Activated CD4-positive, alpha-beta T cell treated with anti-CD3 and anti-CD28 coated beads, Interleukin-2, amount 50 U/mL, for 1 hour (primary cell): ENCODE measurements around the gene EIF2B2.

Experiments
- DNase-seq: peaks from one replicate; pipeline ENCODE4 v3.0.0-alpha.2; 2020

EIF2B2 gene

GRCh38 chr14:75046275-75046674, 43.6 kb downstream of the EIF2B2 start:
- no peak for DNase-seq

- no peak for DNase-seq
These were observed 44.2 kb downstream of the EIF2B2 start for GRCh38 chr14:75046899-75047298.

DNA sequence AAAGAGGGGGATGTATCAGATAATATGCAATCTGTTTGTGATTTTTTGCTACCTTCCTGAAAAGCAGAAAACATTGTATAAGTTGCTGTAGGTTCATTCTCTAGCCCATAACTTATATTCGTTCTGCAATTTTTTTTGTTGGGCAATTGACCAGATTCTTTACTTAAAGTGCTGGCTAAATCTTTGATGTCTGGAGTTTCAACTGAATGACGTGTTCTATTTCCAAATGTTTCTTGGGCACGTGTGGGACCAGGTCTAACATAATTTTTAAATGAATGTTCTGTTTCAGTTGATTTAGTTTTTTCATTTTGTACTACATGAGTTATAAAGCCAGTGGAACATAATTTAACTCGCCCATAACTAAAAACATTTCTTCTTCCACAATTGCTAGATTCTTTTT, 44.8 kb downstream of the EIF2B2 start:
- no peak for DNase-seq

GRCh38 chr14:75048101-75048500, 45.4 kb downstream of the EIF2B2 start:
- DNase-seq: no peak

DNA sequence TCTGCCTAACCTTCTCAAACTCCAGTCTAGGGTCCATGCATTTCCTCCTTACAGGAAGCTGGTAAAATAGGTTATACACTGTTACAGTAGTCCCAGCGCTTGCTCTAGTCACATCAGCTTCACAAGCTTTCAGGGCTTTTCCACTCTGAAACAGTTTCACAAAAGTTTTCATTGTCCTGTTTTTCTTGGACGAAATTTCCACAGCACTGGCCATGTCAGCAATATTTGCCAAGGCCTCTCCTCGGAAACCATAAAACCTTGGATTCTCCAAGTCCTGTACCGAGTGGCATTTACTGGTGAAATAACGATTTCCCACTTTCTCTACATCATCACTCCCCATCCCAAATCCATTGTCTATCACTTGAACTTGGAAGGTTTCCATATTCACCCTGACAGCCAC, 46.4 kb downstream of the EIF2B2 start:
- DNase-seq: no peak

GRCh38 chr14:75049731-75050201, 47.0 kb downstream of the EIF2B2 start:
- no peak for DNase-seq

GRCh38 chr14:75050852-75051555, 48.3 kb downstream of the EIF2B2 start, which contains the start of gene MLH3:
Gene MLH3, minus strand, starts transcription at chr14:75051467. Its CDS starts 1,812 bp downstream, at chr14:75049655.
- peak; percentile 76 for DNase-seq

DNA sequence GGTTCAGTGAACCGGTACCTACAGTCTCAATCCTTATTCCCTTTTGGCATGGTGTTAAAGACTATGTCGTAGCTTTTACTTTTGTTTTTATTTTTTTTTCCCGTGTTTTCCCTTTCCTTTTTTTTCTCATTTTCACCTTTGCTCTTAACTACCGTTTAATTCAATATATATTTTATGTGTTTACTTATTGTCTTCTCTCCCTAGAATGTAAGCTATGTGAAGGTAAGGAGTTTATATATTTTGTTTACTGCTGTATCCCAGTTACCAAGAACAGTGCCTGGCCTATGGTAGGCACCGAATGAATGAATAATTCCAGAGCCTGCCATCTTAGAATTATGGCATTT, 48.8 kb downstream of the EIF2B2 start:
- no peak for DNase-seq

DNA sequence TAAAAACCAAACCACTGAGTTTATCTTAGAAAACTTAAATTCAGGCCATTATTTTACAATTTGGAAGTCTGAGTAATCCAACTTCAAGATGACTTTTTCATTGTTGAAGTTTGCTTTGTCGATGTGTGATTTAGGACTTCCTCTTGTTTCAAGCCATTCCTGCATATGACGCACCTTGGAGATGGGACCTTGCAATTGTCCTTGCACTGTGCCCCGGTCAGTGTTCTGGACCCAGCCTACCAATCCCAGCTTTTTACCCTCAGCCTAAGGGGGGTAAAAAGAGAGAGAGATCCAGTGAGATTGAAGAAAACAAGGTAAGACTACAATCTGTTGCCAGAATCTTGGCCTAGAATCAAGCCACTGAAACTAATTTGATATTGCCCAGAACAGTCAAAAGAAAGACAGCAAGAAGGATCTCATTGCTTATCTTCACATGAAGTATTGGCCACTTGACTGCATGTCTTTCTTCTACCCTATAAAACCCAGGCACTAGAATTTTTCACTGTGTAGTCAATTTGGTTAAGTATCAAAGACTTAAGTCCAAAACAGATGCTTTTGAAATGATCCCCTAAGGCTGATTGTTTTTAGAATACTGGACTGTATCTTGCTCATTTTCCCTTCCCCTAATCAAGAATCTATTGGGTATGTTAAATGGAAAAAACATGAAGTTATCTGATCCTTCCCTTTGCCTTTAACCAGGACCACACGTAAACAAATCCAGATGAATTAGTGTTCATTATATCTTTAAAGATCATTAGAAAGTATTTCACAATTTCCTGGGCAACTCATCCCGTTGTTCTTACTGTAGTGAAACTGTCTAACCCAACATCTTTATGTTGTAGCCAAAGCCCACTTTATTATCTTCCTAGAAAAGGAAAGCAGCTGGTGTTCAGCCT, 50.9 kb downstream of the EIF2B2 start:
- no peak for DNase-seq

GRCh38 chr14:75054421-75054820, 51.7 kb downstream of the EIF2B2 start:
- no peak for DNase-seq

DNA sequence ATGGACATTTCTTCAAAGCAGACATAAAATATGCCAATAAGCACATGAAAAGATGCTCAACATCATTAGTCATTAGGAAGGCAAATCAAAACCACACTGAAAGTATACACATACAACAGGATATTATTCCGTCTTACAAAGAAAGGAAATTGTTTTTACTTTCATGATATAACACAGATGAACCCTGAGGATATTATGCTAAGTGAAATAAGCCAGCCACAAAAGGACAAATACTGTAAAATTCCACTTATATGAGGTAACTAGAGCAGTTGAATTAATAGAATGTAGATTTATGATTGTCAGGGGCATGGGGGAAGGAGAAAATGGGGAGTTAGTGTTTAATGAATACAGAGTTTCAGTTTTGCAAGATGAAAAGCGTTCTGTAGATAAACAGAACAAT, 56.9 kb downstream of the EIF2B2 start:
- DNase-seq: no peak

- no peak for DNase-seq
These were observed 57.7 kb downstream of the EIF2B2 start for GRCh38 chr14:75060420-75060819.
